IPS-20b (cell line): ENCODE results near the gene TENT5A.

Source experiments
- H3K27ac ChIP-seq: one replicate; pipeline ENCODE4 v1.5.1; 2013; ENCODE audit warnings: low read length
- H3K27me3 ChIP-seq: 2 replicates; pipeline ENCODE4 v1.6.1; 2013; ENCODE audit warnings: mild to moderate bottlenecking, low read length, inconsistent platforms; ENCODE audit not compliant: insufficient read depth
- H3K36me3 ChIP-seq: 2 replicates; pipeline ENCODE4 v1.6.1; 2013; ENCODE audit warnings: low read depth, mild to moderate bottlenecking, inconsistent platforms, low read length, moderate library complexity; ENCODE audit not compliant: insufficient read depth
- H3K4me1 ChIP-seq: 2 replicates; pipeline ENCODE4 v1.6.1; 2013; ENCODE audit warnings: mild to moderate bottlenecking, control low read depth, inconsistent platforms, low read length, moderate library complexity; ENCODE audit not compliant: insufficient read depth
- H3K4me3 ChIP-seq: 2 replicates; pipeline ENCODE4 v1.5.1; 2013; ENCODE audit warnings: mild to moderate bottlenecking, low read length, inconsistent platforms
- H3K9ac ChIP-seq: 2 replicates; pipeline ENCODE4 v1.6.1; 2013; ENCODE audit warnings: low read depth, mild to moderate bottlenecking, inconsistent platforms, low read length, moderate library complexity
- H3K9me3 ChIP-seq: 2 replicates; pipeline ENCODE4 v1.6.1; 2013; ENCODE audit warnings: mild to moderate bottlenecking, low read depth, low read length, inconsistent platforms; ENCODE audit not compliant: insufficient read depth

TENT5A gene

DNA sequence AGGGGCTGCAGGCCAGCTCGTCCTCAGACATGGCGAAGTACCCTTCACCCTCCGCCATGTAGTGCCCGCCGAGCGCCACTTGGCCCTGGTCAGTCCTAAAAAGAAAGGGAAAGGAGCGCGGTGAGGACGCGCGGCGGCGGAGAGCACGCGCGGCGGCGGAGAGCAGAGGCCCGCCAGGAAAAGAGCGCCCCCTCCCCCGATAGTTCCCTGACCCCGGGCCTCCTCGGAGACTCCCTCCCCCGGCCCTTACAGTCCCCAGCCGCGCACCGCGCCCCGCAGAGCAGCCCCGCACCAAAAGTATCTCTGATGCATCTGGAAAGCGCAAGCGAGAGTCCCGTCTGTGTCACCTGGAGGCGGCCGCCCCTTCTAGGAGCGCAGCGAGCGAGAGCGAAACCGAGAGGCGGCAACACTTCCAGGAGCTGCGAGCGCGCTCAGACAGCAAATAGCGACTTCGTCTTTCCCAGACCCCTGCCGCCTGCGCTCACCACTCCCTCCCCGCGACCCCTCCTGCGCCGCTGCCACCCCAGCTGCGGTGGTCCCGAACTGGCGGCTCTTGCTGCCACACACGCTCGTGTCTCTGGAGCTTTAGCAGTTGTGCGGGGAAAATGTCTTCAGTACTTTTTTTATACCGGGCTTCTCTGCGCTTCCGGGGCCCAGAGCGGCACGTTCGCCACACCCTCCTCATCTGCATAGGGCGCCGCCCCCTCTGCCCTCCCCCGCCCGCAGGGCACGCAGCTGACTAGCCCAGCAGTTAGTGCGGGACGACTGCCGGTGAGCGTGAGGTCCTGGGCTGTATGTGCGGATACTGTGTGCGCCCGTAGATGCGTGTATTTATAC is at the start of gene TENT5A:
TSS of gene TENT5A (minus strand) at position 598 of the 837 bp plus-strand sequence. CDS start at position 58, 540 bp downstream.
- Histone ChIP-seq H3K27ac (no peak within 1 kb of the TSS), H3K27me3 (peaks cover 51% of the 10 kb centered on the region), H3K4me1 (peaks cover 10% of the 10 kb centered on the region; the same call in 1 of the 2 replicates), H3K9me3 (no peaks in the 10 kb centered on the region), H3K9ac (peak within 1 kb of the TSS; percentile 50; the same call in 1 of the 2 replicates), H3K36me3 (no peaks in the 10 kb centered on the region), H3K4me3 (peak within 1 kb of the TSS; percentile 88)

DNA sequence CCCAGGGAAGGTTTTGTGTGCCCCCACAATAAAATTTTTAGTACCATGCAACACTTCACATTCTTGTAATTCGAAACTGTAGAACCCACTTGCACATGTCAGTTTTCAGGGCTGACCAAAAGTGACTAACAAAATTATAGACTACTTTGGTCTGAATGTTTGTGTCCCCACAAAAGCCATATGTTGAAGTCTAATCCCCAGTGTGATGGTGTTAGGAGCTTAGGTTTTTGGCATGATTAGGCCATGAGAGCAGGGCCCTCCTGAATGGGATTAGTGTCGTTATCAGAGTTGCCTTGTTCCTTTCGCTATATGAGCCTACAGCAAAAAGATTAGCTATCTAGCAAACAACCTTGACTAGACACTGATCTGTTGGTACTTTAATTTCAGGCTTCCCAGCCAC is 49.0 kb upstream of the TENT5A start:
- no peak overlapping the region for H3K27ac ChIP-seq
- no peak overlapping the region for H3K4me3 ChIP-seq
- no peaks in the 10 kb centered on the region for H3K36me3 ChIP-seq
- H3K9me3 ChIP-seq, result no peaks in the 10 kb centered on the region
- no peaks in the 10 kb centered on the region for H3K27me3 ChIP-seq
- H3K4me1 ChIP-seq, result no peaks in the 10 kb centered on the region
- no peak overlapping the region for H3K9ac ChIP-seq

DNA sequence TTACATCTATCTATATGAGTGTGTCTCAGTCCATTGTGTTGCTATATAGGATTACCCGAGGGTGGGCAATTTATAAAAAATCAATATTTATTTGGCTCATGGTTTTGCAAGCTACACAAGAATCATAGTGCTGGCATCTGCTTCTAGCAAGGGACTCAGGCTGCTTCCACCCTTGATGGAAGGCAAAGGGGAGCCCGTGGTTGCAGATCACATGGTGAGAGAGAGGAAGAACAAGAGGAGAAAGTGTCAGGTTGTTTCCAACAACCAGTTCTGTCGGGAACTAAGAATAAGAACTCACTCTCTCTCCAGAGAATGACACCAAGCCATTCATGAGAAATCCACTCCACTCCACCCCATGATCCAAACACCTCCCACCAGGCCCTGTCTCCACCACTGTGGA is 48.2 kb upstream of the TENT5A start:
- Histone ChIP-seq H3K36me3 (no peaks in the 10 kb centered on the region), H3K9me3 (no peaks in the 10 kb centered on the region), H3K27ac (no peak overlapping the region), H3K9ac (no peak overlapping the region), H3K27me3 (no peaks in the 10 kb centered on the region), H3K4me3 (no peak overlapping the region), H3K4me1 (no peaks in the 10 kb centered on the region)

DNA sequence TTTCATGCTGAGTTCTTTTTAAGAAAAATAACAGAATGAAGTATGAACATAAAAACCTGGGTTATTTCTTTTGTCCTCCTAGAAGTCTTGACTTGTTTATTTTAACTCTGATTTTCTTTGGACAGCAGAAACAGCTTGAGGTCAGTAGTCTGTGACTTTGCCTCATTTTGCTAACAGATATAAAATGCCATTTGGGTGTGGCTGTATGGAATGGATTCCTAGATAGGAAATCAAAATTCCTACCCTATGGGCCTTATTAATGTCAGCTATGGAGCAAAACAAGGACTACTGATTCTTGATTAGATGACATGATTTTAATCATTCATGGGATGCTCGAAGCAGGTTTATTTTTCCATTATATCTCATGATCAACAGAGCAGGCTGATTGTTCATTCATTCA is 46.8 kb upstream of the TENT5A start:
- Histone ChIP-seq H3K9ac (no peak overlapping the region), H3K4me1 (no peaks in the 10 kb centered on the region), H3K36me3 (no peaks in the 10 kb centered on the region), H3K27me3 (no peaks in the 10 kb centered on the region), H3K9me3 (no peaks in the 10 kb centered on the region), H3K27ac (no peak overlapping the region), H3K4me3 (no peak overlapping the region)

DNA sequence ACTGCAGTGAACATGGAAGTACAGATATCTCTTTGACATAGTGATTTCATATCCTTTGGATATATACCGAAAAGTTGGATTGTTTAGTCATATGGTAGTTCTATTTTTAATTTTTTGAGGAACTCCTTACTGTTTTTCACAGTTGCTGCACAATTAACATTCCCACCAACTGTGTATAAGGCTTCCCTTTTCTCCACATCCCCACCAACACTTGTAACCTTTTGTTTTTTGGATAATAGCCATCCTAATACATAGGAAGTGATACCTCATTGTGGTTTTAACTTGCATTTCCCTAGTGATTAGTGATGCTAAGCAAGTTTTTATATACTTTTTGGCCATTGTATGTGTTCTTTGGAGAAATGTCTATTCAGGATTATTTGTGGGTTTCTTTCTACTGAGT is 45.1 kb upstream of the TENT5A start:
- Histone ChIP-seq H3K4me1 (no peaks in the 10 kb centered on the region), H3K4me3 (no peak overlapping the region), H3K9me3 (no peaks in the 10 kb centered on the region), H3K9ac (no peak overlapping the region), H3K36me3 (no peaks in the 10 kb centered on the region), H3K27ac (no peak overlapping the region), H3K27me3 (no peaks in the 10 kb centered on the region)

GRCh38 chr6:81795890-81796289 is 43.4 kb upstream of the TENT5A start:
- Histone ChIP-seq H3K4me1 (peaks cover 3% of the 10 kb centered on the region), H3K36me3 (no peaks in the 10 kb centered on the region), H3K4me3 (no peak overlapping the region), H3K27ac (no peak overlapping the region), H3K9me3 (no peaks in the 10 kb centered on the region), H3K9ac (no peak overlapping the region), H3K27me3 (no peaks in the 10 kb centered on the region)

- no peak overlapping the region for H3K4me3 ChIP-seq
- no peak overlapping the region for H3K9ac ChIP-seq
- H3K27ac ChIP-seq, result no peak overlapping the region
- no peaks in the 10 kb centered on the region for H3K9me3 ChIP-seq
- no peaks in the 10 kb centered on the region for H3K27me3 ChIP-seq
- H3K36me3 ChIP-seq, result no peaks in the 10 kb centered on the region
- peaks cover 23% of the 10 kb centered on the region for H3K4me1 ChIP-seq
These were observed 41.5 kb upstream of the TENT5A start for GRCh38 chr6:81793821-81794475.

DNA sequence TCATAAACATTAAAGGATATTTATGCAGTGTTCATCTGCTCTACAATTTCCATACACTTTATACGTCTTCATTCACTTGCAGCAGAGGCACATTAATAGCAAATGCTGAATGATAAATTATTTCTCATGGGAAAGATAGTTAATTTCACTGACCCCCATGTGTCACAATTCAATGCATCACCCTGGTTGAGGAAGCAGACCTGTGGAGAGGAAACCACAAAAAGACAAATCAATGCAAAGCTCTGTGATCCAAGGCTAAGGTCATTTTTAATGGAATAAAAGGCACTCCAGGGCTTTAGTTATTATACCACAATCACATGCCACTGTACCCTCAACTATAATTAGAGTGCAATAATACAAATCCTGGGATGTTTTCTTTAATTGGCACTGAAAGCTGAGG is 40.3 kb upstream of the TENT5A start:
- Histone ChIP-seq H3K27me3 (no peaks in the 10 kb centered on the region), H3K4me1 (peaks cover 23% of the 10 kb centered on the region), H3K36me3 (no peaks in the 10 kb centered on the region), H3K27ac (no peak overlapping the region), H3K4me3 (no peak overlapping the region), H3K9me3 (no peaks in the 10 kb centered on the region), H3K9ac (no peak overlapping the region)

GRCh38 chr6:81791756-81792155 is 39.3 kb upstream of the TENT5A start:
- peaks cover 27% of the 10 kb centered on the region for H3K4me1 ChIP-seq
- no peak overlapping the region for H3K4me3 ChIP-seq
- no peaks in the 10 kb centered on the region for H3K9me3 ChIP-seq
- H3K27ac ChIP-seq, result no peak overlapping the region
- H3K27me3 ChIP-seq, result no peaks in the 10 kb centered on the region
- H3K9ac ChIP-seq, result no peak overlapping the region
- no peaks in the 10 kb centered on the region for H3K36me3 ChIP-seq

GRCh38 chr6:81790034-81790433 is 37.6 kb upstream of the TENT5A start:
- H3K4me1 ChIP-seq, result peaks cover 30% of the 10 kb centered on the region
- peak overlapping the region; percentile 37; the same call in 1 of the 2 replicates for H3K4me3 ChIP-seq
- H3K9me3 ChIP-seq, result no peaks in the 10 kb centered on the region

DNA sequence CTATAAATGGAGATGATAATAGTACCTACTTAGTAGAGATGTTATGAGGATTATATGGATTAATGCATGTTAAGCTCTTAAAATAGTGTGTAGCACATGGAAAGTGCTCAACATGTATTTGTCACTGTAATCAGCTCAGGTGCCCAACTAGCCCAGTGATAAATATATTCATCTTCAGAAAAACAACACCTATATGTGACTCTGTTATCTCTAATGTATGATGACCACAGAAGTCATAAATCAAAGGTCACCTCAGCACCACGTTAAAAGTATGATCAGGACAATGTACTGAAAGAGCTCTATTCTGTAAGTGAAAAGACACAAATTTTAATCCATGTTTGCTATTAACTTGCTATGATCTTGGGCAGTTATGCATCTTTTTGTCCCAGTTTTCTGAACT is 36.8 kb upstream of the TENT5A start:
- H3K4me1 ChIP-seq, result peaks cover 30% of the 10 kb centered on the region
- no peak overlapping the region for H3K9ac ChIP-seq
- no peak overlapping the region for H3K27ac ChIP-seq

More at GRCh38 chr6:81790034-81790433, 37.6 kb upstream of the TENT5A start:
- 0 out of 2 replicates have a peak overlapping the region, but pooled peaks have one; percentile 23 for H3K9ac ChIP-seq
- no peaks in the 10 kb centered on the region for H3K27me3 ChIP-seq
- peak overlapping the region; percentile 29 for H3K27ac ChIP-seq
- H3K36me3 ChIP-seq, result no peaks in the 10 kb centered on the region

GRCh38 chr6:81788748-81789147 is 36.3 kb upstream of the TENT5A start:
- Histone ChIP-seq H3K36me3 (no peaks in the 10 kb centered on the region), H3K9ac (no peak overlapping the region), H3K9me3 (no peaks in the 10 kb centered on the region), H3K4me1 (peaks cover 30% of the 10 kb centered on the region), H3K4me3 (no peak overlapping the region), H3K27me3 (no peaks in the 10 kb centered on the region), H3K27ac (no peak overlapping the region)

More for the DNA sequence above, 36.8 kb upstream of the TENT5A start:
- Histone ChIP-seq H3K27me3 (no peaks in the 10 kb centered on the region), H3K9me3 (no peaks in the 10 kb centered on the region), H3K4me3 (no peak overlapping the region), H3K36me3 (no peaks in the 10 kb centered on the region)
